ENCODE data around the gene TBCA. TPM values are rescaled to one million over a fixed set of nuclear protein-coding genes. Genes with fewer than 3 reads are reported as not detected.

Gene TBCA
- total RNA-seq, 2 experiments from 2014 or later = 174 to 268 TPM

- TF ChIP-seq CTCF (conservative IDR thresholded peaks at IDR 0.05; ENCODE audit: low read length) (no peak), EZH2phosphoT487 (IDR thresholded peaks at IDR 0.05; ENCODE audit: borderline replicate concordance, low read depth, low read length) (no peak)
- DNase-seq (ENCODE audit: low spot score) = no peak
- no peak overlapping the region for H3K4me2 ChIP-seq (ENCODE audit: low read length)
- no peaks in the 10 kb centered on the region for H4K20me1 ChIP-seq (ENCODE audit: insufficient read depth, low read length)
- H2AFZ ChIP-seq (ENCODE audit: low read length) = no peak overlapping the region
- no peak overlapping the region for H3K27ac ChIP-seq (ENCODE audit: low read depth, low read length, poor library complexity, severe bottlenecking)
- no peaks in the 10 kb centered on the region for H3K36me3 ChIP-seq (ENCODE audit: insufficient read depth, low read length)
- no peaks in the 10 kb centered on the region for H3K79me2 ChIP-seq (ENCODE audit: insufficient read depth, low read depth, low read length)
- H3K4me3 ChIP-seq (ENCODE audit: low read depth, low read length, poor library complexity, severe bottlenecking) = no peak overlapping the region
- H3K4me1 ChIP-seq (ENCODE audit: insufficient read depth, low read length, poor library complexity, severe bottlenecking) = no peaks in the 10 kb centered on the region
- H3K9me2 ChIP-seq (ENCODE audit: insufficient read depth, low read length) = no peaks in the 10 kb centered on the region
- intact Hi-C loops (cut with micrococcal nuclease; ENCODE audit: unreplicated experiment) = no loop called here
- peaks cover 9% of the 10 kb centered on the region; the same call in 1 of the 2 replicates for H3K9me3 ChIP-seq (ENCODE audit: low read length)
- CTCF ChIA-PET (ENCODE audit: unreplicated experiment) = no interaction called here
- POLR2A ChIA-PET = interaction anchor here (0.6 kb wide), 1 partner anchor 366 kb away, joined by 3 read pairs; no protein-coding TSS in a partner anchor
- BruUV-seq (replicated peaks) = no TSS peak
Observed at GRCh38 chr5:77798456-77798855, 22.3 kb upstream of the TBCA start.

- DNase-seq (ENCODE audit: low spot score) = no peak
- no TSS peak for BruUV-seq (replicated peaks)
Observed at GRCh38 chr5:77797136-77797535, 21.0 kb upstream of the TBCA start.

More at GRCh38 chr5:77797136-77797535, 21.0 kb upstream of the TBCA start:
- Histone ChIP-seq H3K4me2 (ENCODE audit: low read length) (no peak overlapping the region), H3K27ac (ENCODE audit: low read depth, low read length, poor library complexity, severe bottlenecking) (no peak overlapping the region), H3K4me3 (ENCODE audit: low read depth, low read length, poor library complexity, severe bottlenecking) (no peak overlapping the region), H3K4me1 (ENCODE audit: insufficient read depth, low read length, poor library complexity, severe bottlenecking) (no peaks in the 10 kb centered on the region), H3K9me2 (ENCODE audit: insufficient read depth, low read length) (no peaks in the 10 kb centered on the region), H3K9me3 (ENCODE audit: low read length) (peaks cover 3% of the 10 kb centered on the region; the same call in 1 of the 2 replicates), H2AFZ (ENCODE audit: low read length) (no peak overlapping the region), H4K20me1 (ENCODE audit: insufficient read depth, low read length) (no peaks in the 10 kb centered on the region), H3K79me2 (ENCODE audit: insufficient read depth, low read depth, low read length) (no peaks in the 10 kb centered on the region), H3K36me3 (ENCODE audit: insufficient read depth, low read length) (no peaks in the 10 kb centered on the region)
- ChIA-PET POLR2A (no interaction called here), CTCF (ENCODE audit: unreplicated experiment) (no interaction called here)
- no peak for TF ChIP-seq EZH2phosphoT487 (IDR thresholded peaks at IDR 0.05; ENCODE audit: borderline replicate concordance, low read depth, low read length)
- TF ChIP-seq CTCF (conservative IDR thresholded peaks at IDR 0.05; ENCODE audit: low read length) = no peak
- intact Hi-C loops (cut with micrococcal nuclease; ENCODE audit: unreplicated experiment) = no loop called here
